Choroid plexus epithelial cell (primary cell): Measurements from ENCODE around the gene PSMD1.

Experiments used
- DNase-seq: peaks from one replicate; pipeline ENCODE4 v3.0.0-alpha.2; 2010; ENCODE audit warnings: low read depth
- H3K4me3 ChIP-seq: 2 replicates; pipeline ENCODE4 v1.5.1; 2011; ENCODE audit warnings: low read depth, mild to moderate bottlenecking, control low read depth, low read length, moderate library complexity
- CTCF ChIP-seq: conservative IDR thresholded peaks from 2 replicates; pipeline ENCODE4 v1.5.1; 2011; ENCODE audit warnings: low read depth, mild to moderate bottlenecking, control low read depth, inconsistent platforms, low read length, moderate library complexity

Gene PSMD1

GRCh38 chr2:231185050-231185725 lies 128.5 kb downstream of the PSMD1 start:
- H3K4me3 ChIP-seq, result no peak overlapping the region
- TF ChIP-seq CTCF, result no peak
- DNase-seq, result no peak

- TF ChIP-seq CTCF, result no peak
- no peak overlapping the region for H3K4me3 ChIP-seq
- no peak for DNase-seq
These were observed 129.2 kb downstream of the PSMD1 start for GRCh38 chr2:231185886-231186285.

- no peak for DNase-seq
- H3K4me3 ChIP-seq, result no peak overlapping the region
- TF ChIP-seq CTCF, result no peak
These were observed 129.7 kb downstream of the PSMD1 start for GRCh38 chr2:231186325-231186724.

- no peak overlapping the region for H3K4me3 ChIP-seq
- DNase-seq, result peak; percentile 90
- no peak for TF ChIP-seq CTCF
These were observed 131.3 kb downstream of the PSMD1 start for GRCh38 chr2:231187736-231188505.

GRCh38 chr2:231188506-231189170 lies 132.0 kb downstream of the PSMD1 start:
- no peak for DNase-seq
- TF ChIP-seq CTCF, result no peak
- H3K4me3 ChIP-seq, result no peak overlapping the region

- DNase-seq, result no peak
- no peak overlapping the region for H3K4me3 ChIP-seq
- TF ChIP-seq CTCF, result no peak
These were observed 132.5 kb downstream of the PSMD1 start for GRCh38 chr2:231189171-231189530.
